Measurements from ENCODE around the gene SDF2L1. TPM values are rescaled to one million over a fixed set of nuclear protein-coding genes. Genes with fewer than 3 reads are reported as not detected.

SDF2L1 gene
- total and polyA plus RNA-seq, 2 of the 13 experiments (the other 11 are each of a cell fraction or from before 2014, with no cell fraction given): 18.0 to 57.4 TPM

GRCh38 chr22:21681566-21682370, 39.7 kb downstream of the SDF2L1 start:
- Histone ChIP-seq H3K9me3 (ENCODE audit: low read length) (no peaks in the 10 kb centered on the region), H3K4me2 (ENCODE audit: low read depth, low read length) (no peak overlapping the region), H3K4me1 (ENCODE audit: insufficient read depth, low read length) (peaks cover 17% of the 10 kb centered on the region), H4K20me1 (ENCODE audit: insufficient read depth, low read length) (no peaks in the 10 kb centered on the region), H3K27me3 (ENCODE audit: control insufficient read depth in 1 of 2, insufficient read depth in 2 of 2, low read length in 2 of 2) (no peaks in the 10 kb centered on the region; a peak in 1 of 5 replicates), H3K27ac (ENCODE audit: extremely low read length, insufficient read depth, low read length) (no peak overlapping the region), H3K4me3 (replicated peaks in 1 of 3; ENCODE audit: insufficient read depth in 1 of 3, low read depth in 2 of 3, low read length in 3 of 3) (no peak overlapping the region), H3K9ac (ENCODE audit: insufficient read depth, low read depth, low read length) (no peak overlapping the region), H2AFZ (ENCODE audit: low read length) (no peak overlapping the region), H3K36me3 (replicated peaks in 1 of 2; ENCODE audit: control insufficient read depth in 1 of 2, insufficient read depth in 2 of 2, low read length in 2 of 2) (peaks cover 21 to 58% of the 10 kb centered on the region in 2 experiments; a peak in 4 of 5 replicates), H3K79me2 (ENCODE audit: insufficient read depth, low read length) (no peaks in the 10 kb centered on the region)
- intact Hi-C loops (cut with micrococcal nuclease; ENCODE audit: unreplicated experiment): no loop called here
- CTCF ChIA-PET (ENCODE audit: low intra/inter-chr PET ratio, low total read pairs): no interaction called here
- in situ Hi-C loops (cut with HindIII; ENCODE audit: extremely low pct_ligation_motif_present, low pct_unique_long_range_greater_than_20kb): no loop called here
- no peak for ATAC-seq
- 90% methylated on average over 5 of the region's 24 CpGs for WGBS (ENCODE audit: low lambda C conversion rate)
- no peak for DNase-seq (ENCODE audit: low spot score)
- no peak for FAIRE-seq
- no peak for TF ChIP-seq GABPB1 (CRISPR knock-in tag; IDR thresholded peaks at IDR 0.05)
- no peak for TF ChIP-seq ZFP90 (CRISPR knock-in tag; IDR thresholded peaks at IDR 0.05; ENCODE audit: borderline replicate concordance)
- no peak for TF ChIP-seq KLF9 (CRISPR knock-in tag; IDR thresholded peaks at IDR 0.05; ENCODE audit: low read depth)
- no peak for TF ChIP-seq ZNF230 (CRISPR knock-in tag; IDR thresholded peaks at IDR 0.05)
- TF ChIP-seq, protein P1, sequence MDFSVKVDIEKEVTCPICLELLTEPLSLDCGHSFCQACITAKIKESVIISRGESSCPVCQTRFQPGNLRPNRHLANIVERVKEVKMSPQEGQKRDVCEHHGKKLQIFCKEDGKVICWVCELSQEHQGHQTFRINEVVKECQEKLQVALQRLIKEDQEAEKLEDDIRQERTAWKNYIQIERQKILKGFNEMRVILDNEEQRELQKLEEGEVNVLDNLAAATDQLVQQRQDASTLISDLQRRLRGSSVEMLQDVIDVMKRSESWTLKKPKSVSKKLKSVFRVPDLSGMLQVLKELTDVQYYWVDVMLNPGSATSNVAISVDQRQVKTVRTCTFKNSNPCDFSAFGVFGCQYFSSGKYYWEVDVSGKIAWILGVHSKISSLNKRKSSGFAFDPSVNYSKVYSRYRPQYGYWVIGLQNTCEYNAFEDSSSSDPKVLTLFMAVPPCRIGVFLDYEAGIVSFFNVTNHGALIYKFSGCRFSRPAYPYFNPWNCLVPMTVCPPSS (IDR thresholded peaks at IDR 0.05): no peak
- TF ChIP-seq ZZZ3 (CRISPR knock-in tag; IDR thresholded peaks at IDR 0.05; ENCODE audit: borderline replicate concordance): no peak
- POLR2A ChIA-PET: interaction anchor here (1.3 kb wide), 1 partner anchor 20 kb away, joined by 4 read pairs; no protein-coding TSS in a partner anchor
- no TSS peak for BruUV-seq (replicated peaks)
